ENCODE data around the gene DCTN4.

DNA sequence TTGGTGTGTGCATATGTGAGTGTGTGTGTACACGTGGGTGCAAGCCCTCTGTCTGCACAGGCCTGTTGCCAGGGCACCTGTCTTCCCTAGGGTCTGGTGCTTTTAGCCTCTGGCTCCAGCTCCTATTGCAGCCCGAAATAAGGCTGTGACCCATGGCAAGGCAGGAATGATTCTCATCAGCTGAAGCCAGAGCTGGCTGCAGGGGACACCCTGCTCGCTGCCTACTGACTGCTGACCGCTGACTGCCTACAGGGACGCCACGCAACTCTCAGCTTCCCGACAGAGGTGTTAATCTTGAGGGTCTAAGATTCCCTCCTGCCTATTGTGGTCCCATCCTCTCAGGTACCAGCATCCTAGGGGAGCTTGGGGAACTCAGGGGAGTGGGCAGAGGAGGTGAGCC is 97.7 kb downstream of the DCTN4 start, which contains the start of gene MYOZ3:
- TF ChIP-seq, protein P1, sequence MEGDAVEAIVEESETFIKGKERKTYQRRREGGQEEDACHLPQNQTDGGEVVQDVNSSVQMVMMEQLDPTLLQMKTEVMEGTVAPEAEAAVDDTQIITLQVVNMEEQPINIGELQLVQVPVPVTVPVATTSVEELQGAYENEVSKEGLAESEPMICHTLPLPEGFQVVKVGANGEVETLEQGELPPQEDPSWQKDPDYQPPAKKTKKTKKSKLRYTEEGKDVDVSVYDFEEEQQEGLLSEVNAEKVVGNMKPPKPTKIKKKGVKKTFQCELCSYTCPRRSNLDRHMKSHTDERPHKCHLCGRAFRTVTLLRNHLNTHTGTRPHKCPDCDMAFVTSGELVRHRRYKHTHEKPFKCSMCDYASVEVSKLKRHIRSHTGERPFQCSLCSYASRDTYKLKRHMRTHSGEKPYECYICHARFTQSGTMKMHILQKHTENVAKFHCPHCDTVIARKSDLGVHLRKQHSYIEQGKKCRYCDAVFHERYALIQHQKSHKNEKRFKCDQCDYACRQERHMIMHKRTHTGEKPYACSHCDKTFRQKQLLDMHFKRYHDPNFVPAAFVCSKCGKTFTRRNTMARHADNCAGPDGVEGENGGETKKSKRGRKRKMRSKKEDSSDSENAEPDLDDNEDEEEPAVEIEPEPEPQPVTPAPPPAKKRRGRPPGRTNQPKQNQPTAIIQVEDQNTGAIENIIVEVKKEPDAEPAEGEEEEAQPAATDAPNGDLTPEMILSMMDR (IDR thresholded peaks at IDR 0.05): no peak
- no peak for TF ChIP-seq POLR2AphosphoS5 (IDR thresholded peaks at IDR 0.05)
- no peak for TF ChIP-seq EP300 (IDR thresholded peaks at IDR 0.05)
